Measurements from ENCODE around the gene YWHAE.

GRCh38 chr17:1374431-1375177, 25.4 kb downstream of the YWHAE start:
- no peak for TF ChIP-seq CTCF (IDR thresholded peaks at IDR 0.05)
- TF ChIP-seq EZH2 (IDR thresholded peaks at IDR 0.05): no peak

All from neural progenitor cell (in vitro differentiated cells).